Hepatocyte (in vitro differentiated cells): ENCODE measurements around the gene PYDC2. TPM values are rescaled to one million over a fixed set of nuclear protein-coding genes. Genes with fewer than 3 reads are reported as not detected.
A peak's percentile ranks its signal among the peaks of the same experiment; 100 is the strongest.

ENCODE experiments used
- DNase-seq: peaks from one replicate; pipeline ENCODE4 v3.0.0-alpha.2; 2016; ENCODE audit warnings: low spot score
- H2AFZ ChIP-seq: fragments of 200-600 bp; sonication (generic); 2 replicates; pipeline ENCODE4 v1.6.0; 2016; ENCODE audit warnings: antibody characterized with exemption, mild to moderate bottlenecking
- H3K27ac ChIP-seq: fragments of 200-600 bp; sonication (generic); 2 replicates; pipeline ENCODE4 v1.5.1; 2016; ENCODE audit warnings: mild to moderate bottlenecking
- H3K27me3 ChIP-seq: fragments of 200-600 bp; sonication (generic); 2 replicates; pipeline ENCODE4 v1.6.1; 2016
- H3K36me3 ChIP-seq: fragments of 200-600 bp; sonication (generic); replicated peaks from 2 replicates; pipeline ENCODE4 v1.5.1; 2016; ENCODE audit warnings: low read depth; ENCODE audit not compliant: insufficient read depth
- H3K4me1 ChIP-seq: fragments of 200-600 bp; sonication (generic); 2 replicates; pipeline ENCODE4 v1.5.1; 2016; ENCODE audit warnings: mild to moderate bottlenecking, moderate library complexity; ENCODE audit not compliant: insufficient read depth
- H3K4me2 ChIP-seq: fragments of 200-600 bp; sonication (generic); 2 replicates; pipeline ENCODE4 v1.6.0; 2016
- H3K4me3 ChIP-seq: fragments of 200-600 bp; sonication (generic); 2 replicates; pipeline ENCODE4 v1.5.1; 2016; ENCODE audit warnings: mild to moderate bottlenecking
- H3K79me2 ChIP-seq: fragments of 200-600 bp; sonication (generic); 2 replicates; pipeline ENCODE4 v1.6.0; 2017; ENCODE audit warnings: mild to moderate bottlenecking
- H3K9me2 ChIP-seq: fragments of 200-600 bp; sonication (generic); replicated peaks from 2 replicates; pipeline ENCODE4 v1.6.0; 2017; ENCODE audit warnings: mild to moderate bottlenecking; ENCODE audit not compliant: insufficient read depth
- H3K9me3 ChIP-seq: fragments of 200-600 bp; sonication (generic); 2 replicates; pipeline ENCODE4 v1.5.1; 2016; ENCODE audit warnings: low read depth, mild to moderate bottlenecking
- H4K20me1 ChIP-seq: fragments of 200-600 bp; sonication (generic); 2 replicates; pipeline ENCODE4 v1.6.0; 2016; ENCODE audit warnings: mild to moderate bottlenecking; ENCODE audit not compliant: insufficient read depth, poor library complexity, severe bottlenecking
- CTCF ChIP-seq: fragments of 200-600 bp; sonication (generic); IDR thresholded peaks from 2 replicates; pipeline ENCODE4 v1.5.1; 2016; ENCODE audit warnings: antibody characterized with exemption, mild to moderate bottlenecking; ENCODE audit not compliant: poor library complexity
- EZH2 ChIP-seq: fragments of 200-600 bp; sonication (generic); IDR thresholded peaks from 2 replicates; pipeline ENCODE4 v1.6.1; 2016; ENCODE audit warnings: antibody characterized with exemption, mild to moderate bottlenecking, borderline replicate concordance
- EZH2phosphoT487 ChIP-seq: fragments of 200-600 bp; sonication (generic); IDR thresholded peaks from one replicate; pipeline ENCODE4 v1.6.1; 2018; ENCODE audit warnings: antibody characterized with exemption, mild to moderate bottlenecking, low read depth, moderate library complexity; ENCODE audit not compliant: unreplicated experiment, severe bottlenecking
- WGBS: methylation state at CpG from one replicate; pipeline ENCODE4 v1.1.6; 2016; ENCODE audit warnings: low lambda C conversion rate; ENCODE audit errors: missing lambda C conversion rate; 5-methylcytosine and 5-hydroxymethylcytosine counted together
- polyA plus RNA-seq: library from polyadenylated mRNA; unstranded; fragments of >200 nt; fragmentation: Nextera tagmentation; extraction: Ambion mirVana; gene quantifications from 2 replicates; pipeline ENCODE4 v1.2.1, GENCODE V29; 2016
- total RNA-seq: library from RNA; depleted of rRNA; stranded (reverse); fragments of >200 nt; gene quantifications from 2 replicates; pipeline ENCODE4 v1.2.3, GENCODE V29; 2014

PYDC2 gene
- total and polyA plus RNA-seq, 2 experiments from 2014 or later: not detected

GRCh38 chr3:191425322-191425734 is 35.6 kb upstream of the PYDC2 start:
- no peak for TF ChIP-seq EZH2
- Histone ChIP-seq H4K20me1 (no peaks in the 10 kb centered on the region), H3K4me3 (no peak overlapping the region), H3K27ac (no peak overlapping the region), H3K9me2 (no peaks in the 10 kb centered on the region), H3K4me2 (no peak overlapping the region), H2AFZ (no peak overlapping the region), H3K79me2 (no peaks in the 10 kb centered on the region), H3K4me1 (no peaks in the 10 kb centered on the region), H3K27me3 (no peaks in the 10 kb centered on the region), H3K36me3 (no peaks in the 10 kb centered on the region), H3K9me3 (no peaks in the 10 kb centered on the region)
- no peak for DNase-seq
- 93% methylated on average over 11 of the region's 11 CpGs for WGBS

GRCh38 chr3:191426311-191426710 is 34.7 kb upstream of the PYDC2 start:
- Histone ChIP-seq H3K4me1 (no peaks in the 10 kb centered on the region), H3K4me3 (no peak overlapping the region), H3K9me3 (no peaks in the 10 kb centered on the region), H2AFZ (no peak overlapping the region), H3K36me3 (no peaks in the 10 kb centered on the region), H3K9me2 (no peaks in the 10 kb centered on the region), H3K27me3 (no peaks in the 10 kb centered on the region), H4K20me1 (no peaks in the 10 kb centered on the region), H3K4me2 (no peak overlapping the region), H3K79me2 (no peaks in the 10 kb centered on the region), H3K27ac (no peak overlapping the region)
- no peak for TF ChIP-seq EZH2
- no peak for TF ChIP-seq CTCF
- no peak for TF ChIP-seq EZH2phosphoT487
- no peak for DNase-seq
- 81% methylated on average over 1 of the region's 1 CpG for WGBS

GRCh38 chr3:191428177-191428576 is 32.8 kb upstream of the PYDC2 start:
- Histone ChIP-seq H3K79me2 (no peaks in the 10 kb centered on the region), H2AFZ (no peak overlapping the region), H3K36me3 (no peaks in the 10 kb centered on the region), H3K9me3 (no peaks in the 10 kb centered on the region), H3K9me2 (no peaks in the 10 kb centered on the region), H3K27ac (no peak overlapping the region), H3K4me2 (no peak overlapping the region), H3K4me1 (no peaks in the 10 kb centered on the region), H3K27me3 (no peaks in the 10 kb centered on the region), H3K4me3 (no peak overlapping the region), H4K20me1 (no peaks in the 10 kb centered on the region)
- WGBS: 100% methylated on average over 1 of the region's 1 CpG
- TF ChIP-seq EZH2phosphoT487 (no peak), EZH2 (no peak)
- DNase-seq: no peak

- no peaks in the 10 kb centered on the region for H3K9me3 ChIP-seq
- no peaks in the 10 kb centered on the region for H3K36me3 ChIP-seq
- H3K4me1 ChIP-seq: no peaks in the 10 kb centered on the region
- peak; percentile 16 for DNase-seq
- no peaks in the 10 kb centered on the region for H4K20me1 ChIP-seq
- H3K9me2 ChIP-seq: no peaks in the 10 kb centered on the region
- H3K27ac ChIP-seq: no peak overlapping the region
- H3K79me2 ChIP-seq: no peaks in the 10 kb centered on the region
- H3K27me3 ChIP-seq: no peaks in the 10 kb centered on the region
- 78% methylated on average over 4 of the region's 4 CpGs for WGBS
- no peak overlapping the region for H3K4me2 ChIP-seq
- H3K4me3 ChIP-seq: no peak overlapping the region
- no peak overlapping the region for H2AFZ ChIP-seq
- no peak for TF ChIP-seq EZH2phosphoT487
- TF ChIP-seq CTCF: no peak
Observed at GRCh38 chr3:191430103-191430502, 30.9 kb upstream of the PYDC2 start.
